ENCODE data around the gene AARS2. TPM values are rescaled to one million over a fixed set of nuclear protein-coding genes. Genes with fewer than 3 reads are reported as not detected.
"Not testable (repeated sequence)": the region's sequence is repeated elsewhere in the genome, so short reads cannot be mapped to it uniquely, and the experiment has no call there.

AARS2 gene
- total RNA-seq, 2 donors from 2014 or later: 9.6 to 17.8 TPM

- Histone ChIP-seq H3K4me1 (no peaks in the 10 kb centered on the region), H3K4me3 (no peak overlapping the region), H3K36me3 (replicated peaks in 1 of 2; ENCODE audit: insufficient read depth in 1 of 2, low read depth in 2 of 2) (no peaks in the 10 kb centered on the region), H3K27me3 (no peaks in the 10 kb centered on the region), H3K9me3 (no peaks in the 10 kb centered on the region), H3K27ac (no peak overlapping the region)
- DNase-seq (no peak), ATAC-seq (no peak)
- 68 to 77% methylated on average over 4 of the region's 4 CpGs for WGBS, 2 donors
- intact Hi-C loops (cut with DNase I): no loop called here
- TF ChIP-seq, protein P1, sequence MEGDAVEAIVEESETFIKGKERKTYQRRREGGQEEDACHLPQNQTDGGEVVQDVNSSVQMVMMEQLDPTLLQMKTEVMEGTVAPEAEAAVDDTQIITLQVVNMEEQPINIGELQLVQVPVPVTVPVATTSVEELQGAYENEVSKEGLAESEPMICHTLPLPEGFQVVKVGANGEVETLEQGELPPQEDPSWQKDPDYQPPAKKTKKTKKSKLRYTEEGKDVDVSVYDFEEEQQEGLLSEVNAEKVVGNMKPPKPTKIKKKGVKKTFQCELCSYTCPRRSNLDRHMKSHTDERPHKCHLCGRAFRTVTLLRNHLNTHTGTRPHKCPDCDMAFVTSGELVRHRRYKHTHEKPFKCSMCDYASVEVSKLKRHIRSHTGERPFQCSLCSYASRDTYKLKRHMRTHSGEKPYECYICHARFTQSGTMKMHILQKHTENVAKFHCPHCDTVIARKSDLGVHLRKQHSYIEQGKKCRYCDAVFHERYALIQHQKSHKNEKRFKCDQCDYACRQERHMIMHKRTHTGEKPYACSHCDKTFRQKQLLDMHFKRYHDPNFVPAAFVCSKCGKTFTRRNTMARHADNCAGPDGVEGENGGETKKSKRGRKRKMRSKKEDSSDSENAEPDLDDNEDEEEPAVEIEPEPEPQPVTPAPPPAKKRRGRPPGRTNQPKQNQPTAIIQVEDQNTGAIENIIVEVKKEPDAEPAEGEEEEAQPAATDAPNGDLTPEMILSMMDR (IDR thresholded peaks at IDR 0.05): no peak
- no peak for TF ChIP-seq POLR2A (IDR thresholded peaks at IDR 0.05)
These were observed 42.5 kb upstream of the AARS2 start for GRCh38 chr6:44355640-44356039.

DNA sequence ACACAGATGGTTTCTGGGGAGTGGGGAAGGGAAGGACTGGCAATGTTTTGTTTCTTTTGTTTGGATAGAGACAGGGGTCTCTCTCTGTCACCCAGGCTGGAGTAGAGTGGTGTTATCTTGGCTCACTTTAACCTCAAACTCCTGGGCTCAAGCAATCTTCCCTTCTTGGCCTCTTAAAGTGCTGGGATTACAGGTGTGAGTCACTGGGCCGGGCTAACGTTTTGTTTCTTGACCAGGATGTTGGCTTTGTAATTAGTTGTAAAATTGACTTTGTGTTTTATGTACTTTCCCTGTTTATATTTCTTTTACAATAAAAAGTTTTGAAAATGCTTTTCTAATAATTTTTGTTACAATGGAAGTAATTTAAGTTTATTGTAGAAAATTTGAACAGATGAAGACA, 40.2 kb upstream of the AARS2 start:
- intact Hi-C loops (cut with DNase I): no loop called here
- TF ChIP-seq, protein P1 (IDR thresholded peaks at IDR 0.05): no peak
- no peak for TF ChIP-seq POLR2A (IDR thresholded peaks at IDR 0.05)
- H3K27me3 ChIP-seq: no peaks in the 10 kb centered on the region
- H3K27ac ChIP-seq: no peak overlapping the region
- WGBS, 2 donors: 72 to 74% methylated on average over 2 of the region's 2 CpGs
- H3K9me3 ChIP-seq: no peaks in the 10 kb centered on the region
- H3K4me3 ChIP-seq: no peak overlapping the region
- DNase-seq: no peak
- no peak for ATAC-seq
- no peaks in the 10 kb centered on the region for H3K4me1 ChIP-seq
- no peaks in the 10 kb centered on the region for H3K36me3 ChIP-seq (replicated peaks in 1 of 2; ENCODE audit: insufficient read depth in 1 of 2, low read depth in 2 of 2)

DNA sequence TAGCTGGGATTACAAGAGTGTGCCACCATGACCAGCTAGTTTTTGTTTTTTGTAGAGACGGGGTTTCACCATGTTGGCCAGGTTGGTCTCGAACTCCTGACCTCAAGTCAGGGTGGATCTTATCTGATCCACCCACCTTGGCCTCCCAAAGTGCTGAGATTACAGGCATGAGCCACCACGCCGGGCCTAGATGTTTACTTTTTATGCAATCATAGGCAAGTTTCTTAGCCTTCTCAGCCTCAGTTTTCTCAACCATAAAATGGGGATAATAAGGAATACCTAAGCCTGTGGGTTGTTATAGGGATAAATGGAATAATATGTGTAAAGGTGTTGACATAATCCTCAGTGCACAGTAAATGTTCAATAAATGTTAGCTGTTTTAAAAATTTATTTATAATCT, 39.1 kb upstream of the AARS2 start:
- no peaks in the 10 kb centered on the region for H3K9me3 ChIP-seq
- no peak overlapping the region for H3K4me3 ChIP-seq
- ATAC-seq (no peak), DNase-seq (no peak)
- no peaks in the 10 kb centered on the region for H3K27me3 ChIP-seq
- no peak overlapping the region for H3K27ac ChIP-seq
- TF ChIP-seq, protein P1 (IDR thresholded peaks at IDR 0.05): no peak
- TF ChIP-seq POLR2A (IDR thresholded peaks at IDR 0.05): no peak
- WGBS, 2 donors: 68 to 86% methylated on average over 4 of the region's 4 CpGs
- H3K4me1 ChIP-seq: no peaks in the 10 kb centered on the region
- H3K36me3 ChIP-seq (replicated peaks in 1 of 2; ENCODE audit: insufficient read depth in 1 of 2, low read depth in 2 of 2): no peaks in the 10 kb centered on the region
- intact Hi-C loops (cut with DNase I): no loop called here

DNA sequence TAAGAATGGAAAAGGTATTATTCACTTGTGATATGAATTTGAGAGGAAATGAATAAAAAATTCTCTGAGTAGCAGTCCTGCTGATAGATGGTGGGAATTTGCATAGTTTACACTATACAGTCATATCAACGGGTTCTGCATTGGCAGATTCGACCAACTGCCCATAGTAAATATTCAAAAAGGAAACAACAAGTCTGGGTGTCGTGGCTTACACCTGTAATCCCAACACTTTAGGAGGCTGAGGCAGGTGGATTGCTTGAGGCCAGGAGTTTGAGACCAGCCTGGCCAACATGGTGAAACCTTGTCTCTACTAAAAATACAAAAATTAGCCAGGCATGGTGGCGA, 37.5 kb upstream of the AARS2 start:
- 63% methylated on average over 4 of the region's 4 CpGs for WGBS, 2 donors
- DNase-seq; H3K9me3 ChIP-seq; ATAC-seq; H3K4me3 ChIP-seq; H3K36me3 ChIP-seq (replicated peaks in 1 of 2; ENCODE audit: insufficient read depth in 1 of 2, low read depth in 2 of 2); intact Hi-C loops (cut with DNase I); H3K27ac ChIP-seq; H3K27me3 ChIP-seq; H3K4me1 ChIP-seq: not testable (repeated sequence)

DNA sequence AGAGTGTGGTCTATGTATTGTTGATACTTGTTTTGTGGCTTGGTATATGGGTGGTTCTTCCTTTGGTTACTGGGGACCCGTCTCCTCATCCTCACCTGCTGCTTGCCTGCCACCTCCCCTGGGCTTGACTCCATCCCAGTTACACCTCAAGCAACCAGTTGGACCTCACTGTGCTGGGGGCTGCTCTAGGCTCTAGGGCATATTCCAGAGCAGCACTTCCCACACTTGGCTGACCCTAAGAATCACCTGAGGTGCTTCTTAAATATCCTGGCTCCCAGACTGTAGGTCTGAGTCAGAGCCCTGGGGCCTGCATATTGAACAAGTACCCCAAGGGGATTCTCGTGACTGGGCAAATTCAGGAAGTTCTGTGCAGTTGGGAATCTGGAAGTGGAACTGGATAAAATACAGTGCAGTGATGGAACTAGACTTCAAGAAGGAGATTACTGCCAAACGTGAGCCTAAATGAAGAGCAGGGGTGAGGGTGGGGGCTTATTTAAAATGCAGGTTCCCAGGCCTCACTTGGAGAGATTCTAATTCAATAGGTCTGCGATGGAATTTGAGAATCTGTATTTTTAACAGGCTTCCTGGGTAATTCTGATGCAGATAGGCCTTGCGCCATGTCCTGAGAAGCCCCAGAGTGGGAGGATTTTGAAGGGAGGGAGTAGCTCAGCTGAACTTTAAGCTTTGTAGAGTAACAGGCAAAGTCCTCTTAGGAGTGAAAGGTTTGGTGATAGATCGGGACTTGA, 36.9 kb upstream of the AARS2 start:
- no peak overlapping the region for H3K4me3 ChIP-seq
- WGBS, 2 donors: 63 to 77% methylated on average over 6 of the region's 6 CpGs
- H3K36me3 ChIP-seq (replicated peaks in 1 of 2; ENCODE audit: insufficient read depth in 1 of 2, low read depth in 2 of 2): no peaks in the 10 kb centered on the region
- DNase-seq: no peak
- intact Hi-C loops (cut with DNase I): loop anchor here (10.0 kb wide), 1 partner anchor 175 kb away; no protein-coding TSS in a partner anchor
- TF ChIP-seq, protein P1 (IDR thresholded peaks at IDR 0.05): no peak
- no peak for TF ChIP-seq POLR2A (IDR thresholded peaks at IDR 0.05)
- no peak overlapping the region for H3K27ac ChIP-seq
- H3K27me3 ChIP-seq: no peaks in the 10 kb centered on the region
- no peaks in the 10 kb centered on the region for H3K4me1 ChIP-seq
- no peak for ATAC-seq
- H3K9me3 ChIP-seq: no peaks in the 10 kb centered on the region

DNA sequence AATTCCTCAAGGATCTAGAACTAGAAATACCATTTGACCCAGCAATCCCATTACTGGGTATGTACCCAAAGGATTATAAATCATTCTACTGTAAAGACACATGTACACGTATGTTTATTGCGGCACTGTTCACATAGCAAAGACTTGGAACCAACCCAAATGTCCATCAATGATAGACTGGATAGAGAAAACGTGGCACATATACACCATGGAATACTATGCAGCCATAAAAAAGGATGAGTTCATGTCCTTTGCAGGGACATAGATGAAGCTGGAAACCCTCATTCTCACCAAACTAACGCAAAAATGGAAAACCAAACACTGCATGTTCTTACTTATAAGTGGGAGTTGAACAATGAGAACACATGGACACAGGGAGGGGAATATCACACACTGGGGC, 33.7 kb upstream of the AARS2 start:
- H3K4me1 ChIP-seq; ATAC-seq; H3K4me3 ChIP-seq; H3K36me3 ChIP-seq (replicated peaks in 1 of 2; ENCODE audit: insufficient read depth in 1 of 2, low read depth in 2 of 2); DNase-seq; H3K27me3 ChIP-seq; H3K9me3 ChIP-seq; H3K27ac ChIP-seq: not testable (repeated sequence)
- intact Hi-C loops (cut with DNase I): loop anchor here (10.0 kb wide), 1 partner anchor 172 kb away; no protein-coding TSS in a partner anchor
- WGBS, 2 donors: 63 to 70% methylated on average over 4 of the region's 4 CpGs

Data from body of pancreas (tissue), 4 donors.